Fibroblast of skin of left biceps (primary cell): Measurements from ENCODE around the gene PEX14.

Experiments used
- DNase-seq, 2 experiments: peaks; one replicate each; pipeline ENCODE4 v3.0.0-alpha.2; 2013; ENCODE audit warnings: low read depth in 2 of 2

The PEX14 gene

DNA sequence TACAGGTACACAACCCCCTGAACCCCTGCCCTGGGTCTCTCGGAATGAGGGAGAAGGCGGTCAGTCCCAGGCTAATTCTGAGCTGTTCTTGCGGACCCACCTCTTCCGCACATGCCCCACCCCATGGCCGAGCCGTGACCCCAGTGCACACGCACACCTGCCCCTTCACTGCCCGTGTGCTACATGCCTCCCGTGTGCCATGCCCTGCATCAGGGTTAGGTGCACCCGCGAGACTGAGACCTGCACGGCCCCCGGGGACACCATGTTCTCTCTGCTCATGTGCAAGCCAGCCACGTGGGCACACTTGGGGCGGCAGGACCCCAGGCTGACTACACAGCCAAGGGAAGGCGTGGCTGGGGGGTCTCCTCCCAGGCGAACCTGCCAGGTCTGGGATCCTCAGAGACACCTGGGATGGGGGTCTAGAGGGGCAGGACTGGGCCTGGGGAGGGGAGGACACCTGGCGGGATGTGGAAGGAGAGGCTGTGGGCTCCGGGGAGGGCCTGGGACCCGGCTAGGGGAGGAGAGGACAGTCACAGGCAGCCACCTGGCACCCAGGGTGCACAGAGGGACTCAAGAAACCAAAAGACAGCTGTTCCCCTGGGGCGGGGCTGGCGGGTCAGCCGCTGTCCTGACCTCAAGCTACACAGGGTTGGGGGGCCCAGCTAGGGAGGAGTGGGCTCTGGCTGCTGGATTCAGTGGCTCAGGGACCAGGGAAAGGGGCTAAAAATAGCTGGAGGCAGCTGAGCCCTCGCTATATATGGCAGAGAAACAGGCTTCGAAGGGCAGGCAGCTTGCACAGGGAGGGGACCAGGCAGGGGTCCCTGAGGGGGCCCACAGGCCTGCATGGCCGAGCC, 188.3 kb downstream of the PEX14 start:
- no peak for DNase-seq

DNA sequence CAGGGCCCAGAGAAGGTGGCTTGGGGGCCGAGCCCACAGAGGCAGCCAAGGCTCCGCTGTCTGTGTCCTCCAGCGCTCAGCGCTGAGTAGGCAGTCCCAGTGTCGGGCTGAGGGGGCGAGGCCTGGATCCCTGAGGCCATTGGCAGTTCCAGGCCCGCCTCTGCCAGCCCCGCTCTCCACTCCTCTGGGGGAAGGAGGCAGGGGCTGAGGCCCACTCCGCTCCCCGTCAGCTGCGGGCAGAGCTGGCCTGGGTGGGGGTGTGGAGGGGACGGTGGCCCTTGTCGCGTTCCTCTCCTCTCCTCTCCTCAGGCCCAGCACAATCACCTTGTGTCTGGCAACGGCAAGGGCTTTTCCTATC, 188.9 kb downstream of the PEX14 start:
- no peak for DNase-seq

DNA sequence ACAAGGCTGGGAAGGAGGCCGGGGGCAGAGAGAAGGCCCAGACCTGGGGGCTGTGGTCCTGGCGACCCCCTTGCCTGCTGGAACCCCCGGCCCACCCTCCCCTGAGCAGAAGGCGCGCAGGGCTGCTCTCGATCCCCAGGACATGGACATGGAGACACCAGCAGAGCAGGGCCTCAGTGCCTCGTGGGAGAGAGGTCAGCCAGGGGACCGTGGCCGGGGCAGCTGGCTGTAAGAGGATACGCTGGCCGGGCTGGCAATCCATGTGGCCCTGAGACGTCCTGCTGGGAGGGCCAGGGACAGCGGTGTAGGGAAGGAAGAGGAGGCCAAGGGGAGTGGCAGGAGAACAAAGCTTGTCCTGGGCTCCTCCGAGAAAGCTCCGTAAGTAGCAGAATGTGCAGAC, 189.5 kb downstream of the PEX14 start:
- no peak for DNase-seq

DNA sequence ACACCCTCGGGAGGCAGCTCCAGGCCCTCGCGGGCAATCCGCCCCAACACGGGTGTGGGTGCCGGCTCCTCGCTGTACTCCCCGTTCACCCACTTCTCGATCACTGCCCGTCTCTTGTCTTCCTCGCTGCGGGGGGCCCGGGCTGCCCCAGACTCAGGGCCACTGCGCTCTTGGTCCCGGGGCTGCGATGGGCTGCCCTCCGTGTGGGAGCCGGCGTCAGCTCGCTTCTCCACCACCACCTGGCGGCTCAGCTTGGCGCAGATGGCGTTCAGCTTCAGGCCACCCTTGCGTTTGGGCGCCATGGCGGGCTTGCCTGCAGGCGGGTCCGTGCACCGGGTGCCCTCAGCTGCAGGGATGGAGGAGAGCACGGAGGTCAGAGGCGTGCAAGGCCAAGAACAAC, 190.5 kb downstream of the PEX14 start:
- no peak for DNase-seq

DNA sequence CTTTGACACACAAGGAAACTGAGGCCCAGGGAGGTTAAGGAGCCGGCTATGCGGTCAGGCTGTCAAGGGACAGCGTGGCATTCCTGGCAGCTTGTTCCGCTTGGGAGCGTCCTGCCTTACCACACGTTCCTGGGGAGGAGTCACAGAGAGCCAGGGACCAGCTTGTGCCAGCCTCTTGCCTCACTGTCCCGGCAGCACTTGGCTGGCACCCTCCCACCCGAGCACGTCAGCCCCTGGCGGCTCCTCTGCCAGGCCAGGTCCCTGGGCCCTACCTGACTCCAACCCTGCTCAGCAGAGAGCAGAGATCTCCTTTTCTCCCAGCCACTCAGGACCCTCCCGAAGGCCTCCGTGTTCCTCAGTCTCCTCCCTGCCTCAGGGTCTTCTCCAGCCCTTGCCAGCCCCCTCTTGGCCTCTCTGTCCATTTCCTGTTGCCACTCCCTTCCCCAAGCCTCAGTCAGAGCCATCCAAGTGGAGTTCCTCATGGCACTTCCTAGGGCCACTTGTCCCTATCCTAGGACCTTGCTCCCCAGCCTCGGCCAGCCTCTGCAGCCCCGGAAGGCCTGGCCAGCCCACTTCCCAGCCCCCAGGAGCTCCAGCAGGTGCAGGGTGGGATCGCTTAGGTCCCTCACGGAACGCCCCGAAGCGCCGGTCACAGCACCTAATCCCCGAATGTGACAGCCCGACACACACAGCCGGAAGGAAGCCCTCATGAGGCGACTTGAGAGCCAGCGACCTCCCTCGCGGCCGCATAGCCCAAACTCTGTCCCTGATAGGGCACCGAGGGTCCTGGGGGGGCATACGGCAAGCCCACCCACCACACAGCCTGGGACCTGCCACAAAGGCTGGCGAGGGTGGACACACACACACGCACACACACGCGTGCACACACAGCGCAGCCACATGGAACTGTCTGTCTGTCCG, 191.4 kb downstream of the PEX14 start:
- no peak for DNase-seq

DNA sequence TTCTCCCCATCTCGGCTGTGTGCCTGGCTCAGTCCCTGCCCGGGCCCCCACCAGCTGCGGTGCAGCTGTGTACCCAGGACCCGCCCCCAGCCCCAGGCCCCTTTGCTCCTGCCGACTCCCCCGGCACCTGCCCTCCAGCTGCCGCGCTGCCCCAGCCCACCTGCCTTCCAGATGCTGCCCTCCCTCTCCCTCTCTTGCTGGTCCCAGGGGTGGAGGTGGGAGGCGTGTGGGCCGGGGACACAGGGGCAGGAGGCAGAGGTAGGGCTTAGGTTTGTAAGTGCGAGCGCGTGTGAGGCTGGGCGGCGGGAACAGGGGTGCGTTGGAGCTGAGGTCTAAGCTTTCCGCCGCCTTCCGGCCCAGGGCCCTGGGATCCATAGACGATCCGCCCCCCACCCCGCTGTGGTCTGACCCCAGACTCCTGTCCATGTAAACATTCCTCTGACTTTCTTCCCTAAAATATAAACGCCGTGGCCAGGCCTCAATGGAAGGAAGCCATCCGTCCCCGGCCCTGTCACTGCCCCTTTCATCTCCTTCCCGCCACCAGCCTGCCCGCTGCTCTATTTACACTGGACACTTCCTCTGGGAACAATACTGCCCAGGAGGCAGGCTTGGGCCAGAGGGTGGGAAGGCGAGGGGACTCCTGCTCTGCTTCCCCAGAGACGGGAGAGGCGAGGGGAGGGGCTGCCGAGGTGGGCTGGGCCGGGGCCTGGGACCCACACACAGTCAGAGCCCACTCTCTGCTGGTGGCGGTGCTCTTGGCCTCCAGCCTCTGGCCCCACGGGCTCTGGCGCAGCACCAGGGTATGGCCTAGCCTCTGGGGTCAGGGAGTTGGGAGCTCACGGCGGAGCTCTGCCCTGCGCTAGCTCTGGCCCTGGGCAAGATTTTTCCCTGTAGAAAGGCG, 193.4 kb downstream of the PEX14 start:
- DNase-seq, result no peak

DNA sequence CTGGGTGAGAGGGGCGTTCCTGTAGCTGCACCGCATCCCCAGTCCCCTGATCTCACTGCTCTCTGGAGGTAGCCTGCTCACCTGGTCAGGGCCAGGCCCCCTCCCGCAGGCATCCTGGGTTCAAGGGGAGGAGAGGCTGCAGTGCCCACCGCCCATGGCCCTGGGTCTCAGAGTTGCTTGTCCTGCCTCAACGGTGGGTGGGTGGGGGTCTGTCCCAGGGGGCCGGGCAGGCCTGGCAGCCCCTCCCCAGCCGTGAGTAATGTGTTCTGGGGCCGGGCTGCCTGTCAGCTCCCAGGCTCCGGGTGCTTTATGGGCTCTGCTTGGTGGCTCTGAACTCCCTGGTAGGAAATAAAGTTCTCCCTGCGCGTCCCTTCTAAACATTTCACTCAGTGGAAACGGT, 194.8 kb downstream of the PEX14 start:
- DNase-seq, result no peak

DNA sequence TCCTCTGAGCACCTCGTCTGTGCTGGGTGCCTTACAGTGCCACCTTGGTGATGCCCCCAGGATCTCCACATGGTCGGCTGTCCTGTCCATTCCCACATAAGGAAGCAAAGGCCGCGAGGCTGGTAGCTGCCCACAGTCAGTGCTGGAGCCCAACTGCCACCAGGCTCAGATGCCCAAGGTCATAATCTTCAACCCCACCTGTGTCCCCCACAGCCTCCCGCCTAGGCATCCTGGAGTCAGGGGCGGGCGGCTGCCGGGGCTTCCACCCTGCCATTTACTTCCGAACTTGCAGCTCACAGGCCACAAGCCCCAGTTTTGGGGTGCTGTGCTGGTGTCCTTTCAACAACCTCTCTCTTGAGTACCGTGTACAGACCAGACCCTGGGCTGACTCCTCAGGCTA, 195.4 kb downstream of the PEX14 start:
- no peak for DNase-seq

DNA sequence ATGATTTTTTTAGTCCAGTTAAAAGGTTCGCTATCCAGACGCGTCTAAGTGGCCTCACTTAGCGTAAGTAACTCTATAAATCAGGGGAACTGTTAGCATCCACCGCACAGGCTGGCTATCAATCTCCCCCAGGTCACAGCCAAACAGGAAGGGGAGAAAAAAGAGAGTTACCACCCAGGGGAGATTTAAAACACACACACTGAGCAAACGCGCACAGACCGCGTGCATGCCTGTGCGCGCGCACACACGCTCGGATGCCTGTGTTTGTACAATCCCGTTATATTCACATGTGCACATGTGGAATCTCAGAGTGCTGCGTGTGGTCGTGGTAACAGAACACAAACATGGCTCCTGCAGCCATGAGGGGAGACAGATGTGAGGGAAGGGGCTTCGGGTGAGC, 196.3 kb downstream of the PEX14 start:
- no peak for DNase-seq

DNA sequence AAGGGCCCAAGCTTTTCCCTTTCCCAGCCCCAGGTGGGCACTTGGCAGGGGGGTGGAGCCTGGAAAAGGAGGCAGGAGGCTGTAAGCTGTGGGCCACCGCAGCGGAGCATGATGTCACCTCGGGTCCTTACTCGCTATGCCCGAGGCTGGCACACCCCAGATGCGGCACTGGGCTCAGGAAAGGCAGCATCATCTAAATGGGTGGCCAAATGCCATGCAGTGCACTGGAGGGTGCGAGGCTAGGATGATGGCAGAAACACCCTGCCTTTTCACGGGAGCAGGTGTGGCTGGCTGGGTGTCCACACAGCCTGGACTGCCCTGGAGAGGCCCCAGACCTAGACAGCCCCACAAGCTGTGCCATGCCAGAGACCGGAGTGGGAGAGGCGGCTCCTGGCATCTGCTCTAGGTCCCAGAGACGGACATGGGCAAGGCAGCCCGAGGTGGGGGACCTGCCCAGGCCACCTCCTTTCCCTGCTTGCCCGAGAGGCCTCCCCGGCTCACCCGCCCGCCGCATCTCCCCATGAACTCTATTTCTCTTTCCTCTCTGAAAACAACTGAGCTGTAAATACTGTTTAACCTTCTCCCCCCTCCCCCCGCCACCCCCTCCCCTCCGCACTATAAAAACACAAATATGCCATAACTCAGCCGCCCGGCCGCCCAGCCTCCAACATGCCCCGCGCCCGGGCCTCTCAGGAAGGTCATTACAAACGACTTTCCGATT, 197.0 kb downstream of the PEX14 start:
- DNase-seq, result no peak

DNA sequence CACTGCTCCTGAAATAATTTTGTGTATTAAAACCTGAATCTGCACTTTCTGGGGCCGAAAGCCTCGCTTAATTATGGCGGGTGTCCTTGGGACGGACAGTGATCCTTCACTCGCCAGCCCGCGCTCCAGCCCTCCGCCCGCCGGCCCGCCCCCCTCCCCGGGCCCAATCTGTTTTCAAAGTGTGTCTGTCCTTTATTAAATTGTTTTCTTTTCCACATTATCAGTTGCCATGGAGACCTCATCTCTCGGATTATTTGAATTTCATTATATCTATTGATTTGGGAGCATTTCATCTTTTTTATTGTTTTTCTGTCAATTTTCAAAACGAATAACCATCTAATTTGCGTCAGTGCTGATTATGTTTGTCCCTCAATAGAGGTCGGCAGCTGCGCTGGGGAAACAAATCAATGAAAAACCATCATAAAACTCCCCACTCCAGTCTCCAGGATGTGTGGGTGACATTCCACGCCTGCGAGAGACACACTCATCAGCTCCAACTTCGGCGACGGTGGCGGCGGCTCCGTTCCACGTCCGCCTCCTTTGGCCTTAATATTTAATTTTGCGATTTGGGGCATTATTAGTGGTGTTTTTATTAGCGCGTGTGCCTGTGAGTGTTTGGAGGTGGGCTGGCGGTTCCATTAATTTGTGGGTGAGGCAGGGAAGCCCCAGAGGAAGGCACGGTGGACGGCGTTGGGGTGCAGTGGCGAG, 197.7 kb downstream of the PEX14 start:
- no peak for DNase-seq

DNA sequence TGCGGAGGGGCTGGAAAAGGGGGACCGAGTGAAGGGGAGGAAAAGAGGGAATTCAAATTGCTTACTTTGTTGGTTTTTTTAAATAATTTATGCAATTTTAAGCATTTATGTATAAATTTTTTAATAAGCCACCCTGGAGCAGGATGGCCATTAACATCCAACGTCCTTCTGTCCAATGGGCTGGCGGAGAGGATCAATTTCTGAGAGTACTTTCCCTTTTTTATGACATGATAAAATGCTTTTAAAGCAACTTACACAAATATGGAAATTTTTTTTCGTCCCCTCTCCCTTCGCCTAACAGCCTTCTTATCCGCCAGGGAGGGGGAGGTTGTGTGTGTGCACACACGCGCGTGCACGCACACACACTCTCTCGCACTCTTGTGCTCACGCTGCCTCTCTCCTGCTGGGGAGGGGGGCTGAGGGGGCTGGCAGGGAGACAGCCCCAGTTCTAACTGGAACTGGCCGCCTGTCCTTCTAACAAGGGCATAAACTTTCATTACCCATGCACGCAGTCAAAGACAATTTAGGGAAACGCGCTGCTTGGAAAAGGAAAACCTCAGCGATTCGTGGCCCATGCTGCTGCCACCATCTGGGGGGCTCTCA, 198.5 kb downstream of the PEX14 start:
- DNase-seq, result no peak

DNA sequence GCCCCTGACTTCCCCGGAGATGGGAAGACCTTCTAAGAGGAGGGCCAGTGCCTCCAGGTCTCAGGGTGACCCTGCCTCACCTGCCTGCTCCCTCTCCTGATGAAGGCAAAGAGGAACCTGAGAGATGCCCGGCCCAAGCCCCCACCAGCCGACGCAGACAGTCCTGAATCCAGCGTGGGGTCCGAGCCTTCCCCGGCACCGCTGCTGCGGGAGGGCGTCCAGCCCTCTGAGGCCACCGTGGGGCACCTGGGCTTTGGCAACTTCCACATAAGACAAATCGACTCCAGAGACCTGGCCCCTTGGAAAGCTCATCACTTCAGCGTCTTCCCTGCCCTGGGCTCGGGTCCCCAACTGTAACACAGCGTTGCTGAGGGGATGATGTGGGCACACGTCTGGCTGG, 199.5 kb downstream of the PEX14 start:
- DNase-seq, result no peak

DNA sequence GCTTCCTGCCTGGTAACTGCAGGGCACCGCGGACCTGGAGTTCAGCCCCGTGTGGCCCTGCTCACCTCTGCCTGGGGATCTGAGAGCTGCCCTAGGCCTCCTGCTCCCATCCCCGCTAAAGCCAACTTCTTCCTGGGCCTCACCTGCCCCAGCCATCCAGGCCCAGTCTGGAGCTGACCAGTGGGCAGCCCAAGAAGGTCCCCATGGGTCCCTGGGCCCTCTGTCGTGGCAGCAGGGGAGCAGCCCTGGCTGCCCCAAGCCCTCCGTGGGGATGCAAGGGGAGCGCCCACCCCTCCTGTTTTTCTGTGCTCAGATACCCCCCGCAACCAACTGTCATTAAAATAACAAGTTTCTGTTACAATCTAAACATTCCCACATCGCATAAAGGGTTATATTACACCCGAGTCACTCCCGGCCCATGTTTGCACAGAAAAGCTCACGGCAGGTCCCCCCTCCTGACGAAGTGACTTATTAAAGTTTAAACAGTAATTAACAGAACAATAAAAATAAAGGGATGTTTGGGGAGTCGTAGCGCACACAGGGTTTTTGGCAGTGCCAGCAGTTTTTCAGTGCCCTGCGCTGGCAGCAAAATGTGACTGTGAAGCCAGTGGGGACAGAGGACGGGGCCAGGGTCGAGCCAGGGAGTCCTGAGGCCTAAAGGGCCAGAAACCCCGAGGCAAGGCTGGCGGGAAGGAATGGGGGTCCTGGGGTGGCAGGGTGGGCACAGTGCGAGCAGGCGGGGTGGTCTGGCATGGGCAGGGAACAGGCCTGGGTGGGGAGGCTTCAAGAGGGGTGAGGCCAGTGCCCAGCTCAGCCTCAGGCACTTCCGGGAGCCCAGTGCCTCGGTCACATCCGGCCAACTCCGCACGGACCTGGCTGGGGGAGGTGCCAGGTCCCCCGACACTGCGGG, 200.2 kb downstream of the PEX14 start:
- no peak for DNase-seq

DNA sequence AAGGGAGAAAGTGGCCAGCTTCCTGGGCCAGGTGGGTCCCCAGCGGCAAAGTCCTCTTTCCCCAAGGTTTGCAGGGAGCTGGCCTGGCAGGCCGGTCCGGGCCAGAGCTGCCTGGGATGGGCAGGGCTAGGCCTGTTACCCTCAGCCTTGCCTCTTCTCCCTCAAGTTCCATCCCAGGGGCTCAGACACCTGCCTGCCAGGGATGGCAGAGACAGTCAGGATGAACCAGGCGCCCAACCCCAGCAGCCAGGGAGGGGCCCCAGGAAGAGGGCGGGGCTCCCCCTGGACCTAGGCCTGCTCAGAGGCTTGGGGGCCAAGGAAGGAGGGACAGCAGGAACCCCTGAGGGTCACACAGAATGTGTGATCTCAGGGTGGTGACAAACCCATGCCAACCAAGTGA, 201.1 kb downstream of the PEX14 start:
- no peak for DNase-seq

DNA sequence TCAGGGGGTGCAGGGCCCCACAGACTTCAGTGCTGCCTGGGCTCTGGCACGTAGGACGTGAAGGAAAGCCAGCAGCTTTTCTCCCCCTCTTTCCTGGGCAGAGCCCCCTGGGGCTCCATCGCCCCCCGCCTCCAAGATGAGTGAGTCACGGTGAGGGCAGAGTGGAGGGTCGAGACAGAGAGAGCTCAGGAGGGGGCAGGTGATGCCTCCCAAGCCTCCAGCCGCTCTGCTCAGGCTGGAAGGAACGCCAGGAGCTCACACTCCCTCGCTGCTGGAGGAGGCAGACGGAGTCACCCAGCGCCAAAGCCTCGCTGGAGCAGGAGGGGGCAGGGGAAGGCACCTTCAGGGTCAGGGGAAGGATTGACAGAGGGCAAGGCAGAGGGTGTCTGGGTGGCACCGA, 202.2 kb downstream of the PEX14 start:
- DNase-seq, result no peak

DNA sequence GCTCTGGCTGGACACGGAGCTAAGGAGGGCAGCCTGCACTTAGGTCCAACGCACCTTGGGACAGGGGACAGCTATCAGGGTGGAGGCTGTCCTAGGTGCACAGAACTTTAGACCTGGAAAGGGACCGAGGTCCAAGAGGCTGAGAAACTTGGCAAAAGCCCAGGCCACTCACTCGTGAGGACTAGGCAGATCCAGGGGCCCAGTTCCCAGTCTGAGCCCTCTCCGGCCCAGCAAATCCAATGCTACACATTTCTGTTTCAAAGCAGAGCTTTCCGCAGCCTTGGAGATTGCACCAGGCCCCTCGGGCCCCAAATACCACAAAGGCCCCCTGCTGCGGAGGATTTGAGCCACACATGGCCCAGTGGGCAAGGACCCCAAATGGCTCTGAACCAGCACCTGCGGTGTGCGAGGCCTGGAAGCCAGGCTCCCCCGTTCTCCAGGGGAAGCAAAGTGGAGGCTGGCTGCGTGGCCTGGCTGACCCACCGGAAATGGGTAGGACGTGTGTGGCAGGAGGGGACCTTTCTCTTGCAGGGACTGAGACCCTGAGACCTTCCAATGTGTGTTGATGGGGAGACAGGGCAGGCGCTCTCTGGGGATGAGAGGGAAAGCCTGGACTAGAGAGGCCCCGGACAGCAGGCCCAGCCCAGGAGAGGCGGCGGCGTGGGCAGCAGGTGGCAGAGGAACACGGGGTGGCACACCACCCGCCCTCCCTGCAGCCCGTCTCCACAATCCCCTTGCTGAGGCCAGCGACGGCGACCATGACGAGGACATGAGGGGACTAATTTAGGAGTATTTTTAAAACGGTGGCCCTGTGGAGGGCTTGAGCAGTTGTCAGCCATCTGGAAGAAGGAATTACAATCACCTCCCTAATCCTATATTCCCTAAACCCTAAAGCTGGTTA, 203.0 kb downstream of the PEX14 start:
- DNase-seq, result no peak

DNA sequence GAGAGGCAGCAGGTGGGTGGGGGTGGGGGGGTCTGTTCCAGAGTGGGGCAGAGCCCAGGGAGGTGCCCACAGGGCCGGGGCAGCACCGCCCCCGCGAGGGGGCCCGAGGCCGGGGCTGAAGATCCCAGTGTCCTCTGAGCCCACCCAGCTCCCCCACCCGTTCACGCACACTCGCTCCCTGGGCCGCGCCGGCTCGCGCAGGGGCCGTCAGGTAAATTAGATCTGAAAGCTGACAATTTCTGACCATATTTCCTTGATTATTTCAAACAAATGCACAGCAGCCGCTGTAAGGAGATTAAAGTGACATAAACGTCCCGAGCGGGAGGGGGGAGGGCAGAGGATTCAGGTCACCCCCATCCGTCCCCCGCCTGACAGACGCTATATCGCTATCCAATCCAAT, 203.7 kb downstream of the PEX14 start:
- DNase-seq, result no peak
